Measurements from ENCODE around the gene ZNF366.

- TF ChIP-seq POLR2A (IDR thresholded peaks at IDR 0.05) (no peak), CTCF (IDR thresholded peaks at IDR 0.05) (no peak)
Observed at GRCh38 chr5:72476275-72476674, 30.9 kb downstream of the ZNF366 start.
